AG04449 (cell line): ENCODE data around the gene ADGRL2.

Source experiments
- CTCF ChIA-PET: fragments of 350-600 bp; formaldehyde crosslinking; extraction: SDS; loops from one replicate; lab custom pipeline; 2021; ENCODE audit warnings: antibody characterized with exemption; lab: Yijun Ruan, JAX
- POLR2A ChIA-PET: fragments of 400-600, 350-600 bp; formaldehyde crosslinking; extraction: SDS; loops from one replicate; lab custom pipeline; 2020; ENCODE audit warnings: antibody characterized with exemption, inconsistent platforms; lab: Yijun Ruan, JAX
- DNase-seq: peaks from one replicate; pipeline ENCODE4 v3.0.0-alpha.2; 2010; ENCODE audit warnings: low read depth, low spot score
- H3K4me3 ChIP-seq: 2 replicates; pipeline ENCODE4 v1.5.1; 2011; ENCODE audit warnings: low read depth, mild to moderate bottlenecking, control low read depth, low read length
- CTCF ChIP-seq: IDR thresholded peaks from one replicate; pipeline ENCODE4 v1.5.1; 2011; ENCODE audit warnings: mild to moderate bottlenecking, moderate library complexity, low read length, control low read depth, inconsistent platforms; ENCODE audit not compliant: insufficient read depth; ENCODE audit errors: missing control alignments

Gene ADGRL2

GRCh38 chr1:82034812-82035211 is 234.1 kb downstream of the ADGRL2 start:
- TF ChIP-seq CTCF: no peak
- POLR2A ChIA-PET: no interaction called here
- H3K4me3 ChIP-seq: no peak overlapping the region
- CTCF ChIA-PET: no interaction called here
- no peak for DNase-seq
